NCI-H187 (cell line): ENCODE results near the gene ROGDI.

Experiments
- DNase-seq, 2 experiments: peaks; one replicate each; lab custom pipeline; 2025; lab: John Stamatoyannopoulos, UW

ROGDI gene

DNA sequence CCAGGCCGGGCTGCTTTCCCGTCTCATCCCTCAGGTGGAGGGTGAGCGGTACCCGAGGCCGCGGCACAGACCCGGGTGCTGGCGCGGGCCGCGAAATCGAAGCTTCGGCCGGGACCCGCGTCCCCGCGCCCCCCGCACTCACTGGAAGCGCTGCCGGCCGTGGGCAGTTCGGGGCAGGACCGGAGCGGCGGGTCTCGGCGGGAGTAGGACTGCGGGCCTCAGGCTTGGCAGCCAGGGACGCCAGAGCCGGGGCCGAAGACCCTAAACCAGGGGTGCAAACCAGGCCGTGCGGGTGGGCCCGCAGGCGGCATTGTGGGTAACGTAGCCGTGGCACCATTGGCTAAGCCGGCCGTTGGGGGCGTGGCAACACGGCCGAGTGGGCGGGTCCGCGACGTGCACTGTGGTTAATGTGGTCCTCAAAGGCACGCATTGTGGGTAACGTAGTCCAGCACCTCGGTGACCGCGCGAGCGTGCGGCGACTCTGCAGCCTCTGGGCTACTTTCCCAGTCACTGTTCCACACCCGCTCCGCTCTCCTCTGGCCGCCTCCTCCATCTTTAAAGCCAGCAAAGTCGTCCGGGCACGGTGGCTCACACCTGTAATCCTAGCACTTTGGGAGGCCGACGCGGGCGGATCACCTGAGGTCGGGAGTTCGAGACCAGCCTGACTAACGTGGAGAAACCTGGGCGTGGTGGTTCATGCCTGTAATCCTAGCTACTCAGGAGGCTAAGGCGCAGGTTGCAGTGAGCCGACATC, 35.4 kb downstream of the ROGDI start, which contains the start of gene ZNF500:
Gene ZNF500 (minus strand): TSS at position 288 of the 754 bp plus-strand sequence. CDS start 1,184 bp downstream, outside the sequence.
- DNase-seq, result peak; percentile 77 to 84

DNA sequence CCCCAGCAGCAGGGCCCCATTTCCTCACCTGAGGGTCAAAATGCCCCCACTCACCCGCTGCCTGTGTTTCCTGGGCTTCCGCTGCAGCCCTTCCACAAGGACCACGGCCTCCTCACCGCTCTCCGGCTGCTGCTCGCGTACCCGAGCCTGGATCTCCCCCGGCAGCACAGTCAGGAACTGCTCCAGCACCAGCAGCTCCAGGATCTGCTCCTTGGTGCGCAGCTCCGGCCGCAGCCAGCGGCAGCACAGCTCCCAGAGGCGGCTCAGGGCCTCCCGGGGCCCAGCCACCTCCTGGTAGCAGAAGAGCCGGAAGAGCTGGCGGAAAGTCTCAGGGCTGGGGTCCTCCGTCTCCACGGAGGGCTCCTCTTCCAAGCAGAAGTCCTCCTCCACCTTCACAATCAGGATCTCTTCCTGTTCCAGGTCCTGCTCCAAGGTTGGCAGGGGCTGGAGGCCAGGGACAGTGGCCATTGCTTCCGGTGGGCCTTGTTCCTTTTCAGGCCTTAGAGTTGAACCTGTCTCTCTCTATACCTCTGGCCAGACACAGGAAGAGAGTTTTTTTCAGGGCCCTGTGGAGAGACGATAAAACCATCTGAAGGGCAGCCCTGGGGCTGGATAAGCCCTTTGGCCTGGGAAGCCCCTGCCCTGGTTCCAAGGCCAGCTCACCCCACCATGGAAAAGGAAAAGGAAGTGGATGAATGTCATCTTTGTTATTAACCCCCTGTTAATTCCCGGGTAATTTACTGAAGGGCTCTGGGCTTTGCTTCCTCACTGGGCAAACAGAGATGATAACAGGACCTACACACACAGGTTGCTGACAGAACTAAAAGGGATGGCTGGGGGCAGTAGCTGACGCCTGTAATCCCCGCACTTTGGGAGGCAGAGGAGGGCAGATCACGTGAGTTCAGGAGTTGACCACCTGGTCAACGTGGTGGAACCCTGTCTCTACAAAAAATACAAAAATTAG, 36.6 kb downstream of the ROGDI start:
- no peak for DNase-seq

DNA sequence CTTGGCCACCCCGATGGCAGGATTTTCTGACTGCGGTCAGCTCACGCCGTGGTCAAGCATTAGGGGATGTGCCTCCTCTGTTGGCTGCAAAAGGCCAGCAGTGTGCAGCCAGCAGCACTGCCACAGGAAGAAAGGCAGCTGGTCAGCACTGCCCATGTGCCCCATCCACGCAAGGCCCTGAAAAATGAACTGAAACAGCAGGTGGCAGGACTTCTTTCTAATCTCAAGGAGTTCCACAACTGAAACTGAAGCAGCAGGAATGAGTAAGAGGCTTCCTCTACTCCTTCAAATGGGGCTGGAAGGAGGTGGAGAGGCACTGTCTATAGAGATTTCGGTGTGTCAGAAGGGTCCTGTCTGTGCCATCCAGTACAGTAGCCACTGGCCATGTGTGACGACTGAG, 38.6 kb downstream of the ROGDI start:
- no peak for DNase-seq

DNA sequence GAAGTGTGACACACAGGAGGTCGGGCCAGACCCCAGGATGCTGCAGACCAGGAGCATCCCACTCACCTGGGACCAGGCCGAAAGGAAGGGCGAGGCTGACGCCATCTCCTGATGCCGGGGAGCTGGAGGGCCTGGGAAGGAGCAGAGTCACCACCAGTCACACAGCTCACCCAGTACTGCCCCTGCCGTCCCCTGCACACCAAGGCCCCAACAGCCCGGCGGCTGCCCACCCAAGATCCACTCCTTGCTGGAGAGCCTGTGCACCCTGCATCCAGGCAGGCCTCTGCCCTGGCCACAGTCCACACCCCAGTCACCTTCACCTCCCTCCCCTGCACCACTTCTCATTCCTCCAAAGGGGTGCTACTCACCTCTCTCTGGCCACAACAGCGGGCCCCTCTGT, 40.2 kb downstream of the ROGDI start:
- no peak for DNase-seq

DNA sequence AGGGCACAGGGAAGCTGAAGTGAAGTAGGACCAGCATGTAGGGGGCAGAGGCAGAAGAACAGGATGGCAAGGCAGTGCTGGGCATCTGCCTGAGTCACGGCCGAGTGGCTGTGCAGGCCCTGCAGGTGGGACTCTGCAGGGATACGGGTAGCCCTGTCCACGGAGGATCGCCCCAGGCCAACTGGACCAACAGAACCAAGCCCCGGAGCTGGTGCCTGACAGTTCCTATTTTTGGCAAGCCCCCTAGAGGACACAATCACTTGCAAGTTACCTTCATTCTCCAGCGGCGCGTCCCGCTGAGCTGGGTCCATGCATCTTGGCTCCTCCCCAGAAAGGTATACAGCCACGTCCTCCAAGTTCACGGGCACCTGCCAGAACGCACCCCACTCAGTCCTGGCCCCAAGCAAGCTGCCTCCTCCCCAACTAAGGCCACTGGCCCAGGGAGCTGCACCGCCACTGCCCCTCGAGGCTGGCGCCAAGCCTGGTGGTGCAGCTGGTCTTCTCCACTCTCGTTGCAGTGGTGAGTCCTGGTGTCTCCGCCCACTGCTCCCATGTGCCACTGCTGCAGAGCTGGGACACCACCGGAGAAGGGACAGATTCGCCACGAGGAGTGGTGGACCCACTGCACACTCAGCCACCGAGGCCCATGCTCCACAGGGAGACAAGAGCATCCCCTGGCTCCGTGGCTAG, 42.1 kb downstream of the ROGDI start:
- no peak for DNase-seq

DNA sequence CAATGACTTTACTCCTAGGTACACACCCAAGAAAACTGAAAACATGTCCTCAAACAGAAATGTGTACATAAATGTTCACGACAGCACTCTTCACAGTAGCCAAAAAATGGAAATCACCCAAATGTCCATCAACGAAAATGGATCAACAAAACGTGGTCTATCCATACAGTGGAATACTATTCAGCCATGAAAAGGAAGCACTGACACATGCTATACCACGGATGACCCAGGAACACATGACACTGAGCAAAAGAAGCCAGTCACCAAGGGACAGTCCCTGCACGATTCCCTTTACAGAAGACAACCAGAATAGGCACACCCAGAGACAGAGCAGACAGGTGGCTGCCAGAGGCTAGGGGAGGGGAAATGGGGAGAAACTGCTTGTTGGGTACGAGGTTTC, 46.7 kb downstream of the ROGDI start:
- no peak for DNase-seq

DNA sequence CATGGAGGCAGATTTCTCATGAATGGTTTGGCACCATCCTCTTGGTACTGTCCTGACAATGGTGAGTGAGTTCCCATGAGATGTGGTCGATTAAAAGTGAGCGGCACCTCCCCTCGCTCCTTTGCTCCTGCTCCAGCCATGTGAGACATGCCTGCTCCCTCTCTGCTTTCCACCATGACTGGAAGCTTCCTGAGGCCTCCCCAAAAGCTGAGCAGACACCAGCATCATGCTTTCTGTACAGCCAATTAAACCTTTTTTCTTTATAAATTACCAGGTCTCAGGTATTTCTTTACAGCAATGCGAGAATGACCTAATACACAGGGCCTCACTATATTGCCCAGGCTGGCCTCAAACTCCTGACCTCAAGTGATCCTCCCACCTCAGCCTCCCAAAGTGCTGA, 47.6 kb downstream of the ROGDI start:
- DNase-seq, result no peak

DNA sequence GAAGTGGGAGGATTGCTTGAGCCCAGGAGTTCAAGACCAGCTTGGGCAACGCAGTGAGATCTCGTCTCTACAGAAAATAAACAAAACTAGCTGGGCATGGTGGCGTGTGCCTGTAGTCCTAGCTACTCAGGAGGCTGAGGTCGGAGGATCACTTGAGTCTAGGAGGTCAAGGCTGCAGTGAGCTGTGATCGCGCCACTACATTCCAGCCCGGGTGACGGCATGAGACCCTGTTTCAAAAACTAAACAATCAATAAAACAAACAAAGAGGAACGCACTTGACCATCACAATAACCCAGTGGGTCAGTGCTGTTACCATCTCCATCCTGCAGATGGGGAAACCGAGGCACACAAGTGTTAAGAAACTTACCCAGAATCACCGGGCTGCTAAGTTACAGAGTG, 49.2 kb downstream of the ROGDI start:
- no peak for DNase-seq

DNA sequence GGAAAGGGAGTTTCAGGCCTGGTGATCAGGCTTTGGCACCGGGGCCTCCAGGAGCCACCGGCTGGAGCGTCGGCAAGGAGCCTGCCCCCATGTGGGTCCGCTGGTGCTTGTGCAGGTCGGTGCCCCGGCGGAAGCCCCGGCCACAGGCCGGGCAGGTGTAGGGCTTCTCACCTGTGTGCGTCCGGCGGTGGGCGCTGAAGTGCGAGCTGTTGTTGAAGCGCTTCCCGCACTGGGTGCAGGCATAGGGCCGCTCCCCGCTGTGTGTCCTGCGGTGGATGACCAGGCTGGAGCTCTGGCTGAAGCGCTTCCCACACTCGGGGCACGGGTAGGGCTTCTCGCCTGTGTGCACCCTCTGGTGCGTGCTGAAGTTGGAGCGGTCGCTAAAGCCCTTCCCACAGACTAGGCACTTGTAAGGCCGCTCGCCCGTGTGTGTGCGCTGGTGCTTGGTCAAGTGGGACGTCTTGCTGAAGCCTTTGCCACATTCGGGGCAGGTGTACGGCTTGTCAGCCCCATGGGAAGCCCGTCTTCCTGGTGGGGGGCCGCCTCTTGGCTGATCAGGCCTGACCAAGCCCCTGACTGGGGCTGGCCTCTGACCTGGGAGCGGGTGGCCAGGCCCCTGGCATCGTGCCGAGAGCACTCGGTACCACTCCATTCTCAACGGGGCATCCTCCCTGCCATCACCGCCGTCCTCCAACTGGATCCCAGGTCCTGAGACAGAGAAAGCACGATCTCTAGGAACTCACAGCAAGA, 49.9 kb downstream of the ROGDI start:
- no peak for DNase-seq

DNA sequence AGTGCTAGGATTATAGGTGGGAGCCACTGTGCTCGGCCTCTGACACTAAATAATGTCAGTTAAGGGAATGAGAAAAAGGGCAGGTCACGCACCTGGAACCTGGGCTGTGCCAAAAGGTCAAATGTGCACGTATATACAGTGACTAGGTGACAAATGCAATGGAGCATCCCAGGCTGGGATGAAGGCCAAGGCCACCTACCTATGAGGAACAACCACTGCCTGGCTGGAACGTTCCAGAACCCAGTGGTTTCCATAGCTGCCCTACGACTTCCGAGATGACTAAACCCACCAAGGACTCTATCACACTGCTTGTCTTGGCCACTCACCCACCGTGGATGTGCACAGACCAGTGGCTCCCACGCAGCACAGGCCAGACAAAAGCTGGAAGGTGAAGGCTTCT, 51.5 kb downstream of the ROGDI start:
- no peak for DNase-seq

DNA sequence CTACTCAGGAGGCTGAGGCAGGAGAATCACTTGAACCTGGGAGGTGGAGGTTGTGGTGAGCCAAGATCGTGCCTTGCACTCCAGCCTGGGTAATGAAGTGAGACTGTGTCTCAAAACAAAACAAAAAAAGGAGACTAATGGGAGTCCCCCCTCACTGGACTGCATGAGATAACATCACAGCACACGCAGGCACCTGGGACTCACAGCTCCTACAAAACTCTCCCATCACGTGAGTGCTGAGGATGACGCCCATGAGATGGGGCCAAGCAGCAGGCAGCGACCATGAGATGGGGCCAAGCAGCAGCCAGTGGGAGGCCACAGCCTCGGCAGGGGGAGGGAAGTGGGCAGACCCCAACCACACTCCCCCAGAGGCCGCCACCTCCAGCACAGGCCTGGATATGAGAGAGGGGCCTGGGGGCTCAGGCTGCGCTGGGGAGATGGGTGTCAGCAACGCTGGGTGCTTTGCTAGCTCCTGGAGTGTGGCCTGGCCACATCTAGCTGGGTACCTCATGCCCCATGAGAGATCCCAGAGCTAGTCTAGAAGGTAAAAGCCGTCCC, 52.7 kb downstream of the ROGDI start:
- no peak for DNase-seq

DNA sequence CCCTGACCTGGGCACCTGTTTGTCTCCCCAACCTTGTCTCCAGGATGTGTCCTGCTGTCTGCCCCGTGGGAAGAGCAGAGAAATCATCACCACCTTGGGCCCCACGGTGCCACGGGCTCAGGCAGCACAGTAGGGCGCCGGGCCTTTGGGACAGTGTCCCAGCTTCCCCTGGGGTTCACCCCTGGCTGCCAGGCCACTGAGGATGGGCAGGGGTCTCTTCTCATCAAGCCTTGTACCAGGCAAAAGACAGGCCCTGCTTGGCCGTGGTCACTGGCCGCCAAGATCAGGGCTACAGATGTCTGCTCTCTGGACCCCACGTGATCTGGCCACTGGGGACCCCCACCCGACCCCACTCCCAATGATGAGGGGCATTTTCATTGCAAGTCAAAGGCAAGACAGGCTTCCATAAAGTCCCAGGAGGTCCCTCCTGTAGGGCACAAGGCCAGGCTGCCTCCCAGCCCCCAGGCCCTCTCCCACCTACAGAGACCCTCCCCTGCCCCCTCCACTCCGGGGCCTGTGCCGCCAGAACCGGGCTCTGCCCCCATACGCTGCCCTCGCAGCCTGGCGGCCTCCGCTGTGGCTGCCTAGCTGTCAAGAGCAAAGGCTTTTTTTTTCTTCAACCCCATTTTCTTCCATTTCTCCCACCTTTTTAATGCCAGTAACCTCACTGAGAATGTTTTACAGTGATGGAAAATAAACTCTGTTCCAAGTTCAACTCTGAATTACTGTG, 53.6 kb downstream of the ROGDI start:
- no peak for DNase-seq

DNA sequence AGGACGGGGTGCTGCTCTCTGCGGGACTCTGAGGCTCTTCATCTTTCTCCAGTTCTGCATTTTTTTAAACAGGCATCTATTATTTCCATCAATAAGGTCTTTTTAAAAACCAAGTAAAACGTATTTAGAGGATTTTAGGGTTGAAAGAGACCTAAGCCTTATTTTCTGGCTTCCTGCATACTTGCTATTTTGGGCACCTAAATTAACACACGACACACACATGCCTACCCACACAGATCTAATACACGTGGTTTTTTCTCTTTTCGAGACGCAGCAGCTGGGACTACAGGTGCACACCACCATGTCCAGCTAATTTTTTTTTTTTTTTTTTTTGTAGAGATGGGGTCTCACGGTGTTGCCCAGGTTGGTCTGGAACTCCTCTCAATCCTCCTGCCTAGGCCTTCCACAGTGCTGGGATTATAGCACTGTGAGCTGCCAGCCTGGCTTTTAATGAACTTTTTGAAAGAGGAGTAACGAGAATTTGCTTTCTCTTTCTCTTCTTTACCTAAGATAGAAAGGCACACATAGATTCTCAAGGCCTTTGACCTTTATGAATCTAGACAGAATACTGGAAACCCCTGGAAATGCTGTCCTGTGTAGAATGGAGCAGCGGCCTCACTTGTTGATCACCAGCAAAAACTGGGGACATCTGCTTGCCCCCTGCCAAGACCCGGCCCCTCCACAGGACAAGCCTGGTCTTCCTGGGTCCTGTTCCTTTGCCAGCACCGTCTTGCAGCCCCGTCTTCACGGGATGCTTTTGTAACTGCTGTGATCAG, 54.3 kb downstream of the ROGDI start:
- no peak for DNase-seq

DNA sequence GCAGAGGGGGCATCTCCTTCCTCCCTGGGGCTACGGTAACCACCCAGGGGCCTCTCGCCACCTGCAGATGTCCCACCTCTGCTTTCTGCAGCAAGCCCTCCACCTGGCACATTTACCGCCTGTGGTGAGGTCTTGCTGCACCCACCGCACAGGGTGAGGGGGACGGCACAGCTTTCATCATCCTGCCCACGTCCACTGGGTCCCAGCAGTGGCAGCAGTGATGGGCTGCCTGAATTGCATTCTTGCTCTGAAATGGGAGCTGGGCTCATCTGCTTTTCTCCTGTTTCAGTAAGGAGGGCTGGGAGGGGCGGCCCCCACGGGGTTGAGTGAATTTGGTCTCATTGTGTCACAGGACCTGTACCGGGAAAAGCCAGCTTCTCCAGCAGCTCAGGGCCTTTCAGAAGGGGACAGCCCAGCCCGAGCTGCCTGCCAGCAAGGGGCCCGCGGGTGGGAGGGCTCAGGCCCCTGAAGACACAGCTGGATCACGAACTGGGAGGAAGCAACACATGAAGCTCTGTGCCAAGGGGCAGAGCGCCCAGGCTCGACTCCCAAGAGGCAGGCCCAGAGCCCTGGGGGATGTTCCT, 55.4 kb downstream of the ROGDI start:
- DNase-seq, result no peak
